Ascending aorta (tissue), 2 donors: Measurements from ENCODE around the gene MFN2. TPM values are rescaled to one million over a fixed set of nuclear protein-coding genes. Genes with fewer than 3 reads are reported as not detected.
"Not testable (repeated sequence)": the region's sequence is repeated elsewhere in the genome, so short reads cannot be mapped to it uniquely, and the experiment has no call there.

Experiments used
- DNase-seq, 2 donors: peaks; one replicate each; pipeline ENCODE4 v3.0.0-alpha.2; 2019; ENCODE audit warnings: low spot score in 2 of 2
- H3K27ac ChIP-seq, 2 donors: fragments of 200-600 bp; sonication (generic); one replicate each; pipeline ENCODE4 v1.5.1; 2016 to 2017; ENCODE audit warnings: mild to moderate bottlenecking in 1 of 2
- H3K27me3 ChIP-seq: fragments of 200-600 bp; sonication (generic); one replicate; pipeline ENCODE4 v1.5.1; 2017
- H3K36me3 ChIP-seq, 2 donors: fragments of 200-600 bp; sonication (generic); one replicate each; pipeline ENCODE4 v1.5.1; 2016
- H3K4me1 ChIP-seq, 2 donors: fragments of 200-600 bp; sonication (generic); one replicate each; pipeline ENCODE4 v1.5.1; 2016 to 2017; ENCODE audit warnings: mild to moderate bottlenecking in 1 of 2
- H3K4me3 ChIP-seq, 2 donors: fragments of 200-600 bp; sonication (generic); one replicate each; pipeline ENCODE4 v1.5.1; 2016 to 2017; ENCODE audit warnings: mild to moderate bottlenecking in 1 of 2
- H3K9me3 ChIP-seq, 2 donors: fragments of 200-600 bp; sonication (generic); one replicate each; pipeline ENCODE4 v1.5.1; 2016
- CTCF ChIP-seq, 3 experiments: fragments of 200-600 bp in 2 of 3; fragments of 450-650 bp in 1 of 3; sonication (generic) in 2 of 3; IDR thresholded peaks; one replicate each; pipeline ENCODE4 v1.5.1; 2016 to 2019; ENCODE audit warnings: antibody characterized with exemption in 3 of 3, mild to moderate bottlenecking in 1 of 3, moderate library complexity in 1 of 3
- intact Hi-C: fragments of 100-400 bp; cut with DNase I; formaldehyde crosslinking; loops from one replicate; pipeline ENCODE4 v1.15.1; 2023
- total RNA-seq: library from RNA; depleted of rRNA; stranded (reverse); fragments of >200 nt; gene quantifications from one replicate; pipeline ENCODE4 v1.1.0, GENCODE V29; 2016

Gene MFN2
- total RNA-seq, 1 donor from 2014 or later: 85.6 TPM

DNA sequence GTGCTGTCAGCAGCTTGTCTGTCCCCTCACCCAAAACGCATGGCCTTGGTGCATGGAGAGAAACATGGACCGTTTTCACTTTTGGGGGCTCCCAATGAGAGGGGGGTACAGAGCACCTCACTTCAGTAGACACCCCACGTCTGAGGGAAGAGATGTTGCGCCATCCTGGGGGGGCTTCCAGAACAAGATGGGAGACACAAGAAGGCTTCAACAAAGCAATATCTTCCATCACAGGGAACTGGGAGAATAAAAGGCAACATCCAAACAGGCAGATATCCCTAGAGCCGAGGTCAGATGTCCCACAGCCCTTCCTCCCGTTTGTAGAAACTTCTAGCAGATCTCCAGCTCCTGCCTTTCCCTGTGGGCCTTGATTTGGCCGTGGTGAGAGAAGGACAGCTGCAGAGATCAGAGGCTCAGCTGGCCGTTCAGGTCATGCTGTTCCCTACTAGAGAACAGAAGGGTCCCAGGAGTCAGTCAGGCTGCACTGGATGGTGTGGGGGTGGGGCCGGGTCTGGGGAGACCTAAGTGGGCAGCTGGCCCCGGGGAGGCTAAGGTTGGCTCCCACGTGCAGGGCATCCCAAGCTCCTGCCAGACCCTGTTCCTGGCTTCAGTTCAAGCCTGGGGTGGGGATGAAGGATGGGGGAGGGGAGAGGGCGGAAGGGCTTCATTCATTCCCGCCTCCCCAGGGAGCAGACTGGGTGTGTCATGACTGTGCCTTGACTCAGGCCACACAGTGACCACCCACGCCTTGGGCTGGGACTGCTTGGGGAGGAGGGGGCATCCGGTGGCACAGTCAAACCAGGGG is 41.3 kb upstream of the MFN2 start:
- H3K4me3 ChIP-seq: no peak overlapping the region
- H3K9me3 ChIP-seq: no peaks in the 10 kb centered on the region
- peaks cover 0 to 5% of the 10 kb centered on the region in 2 donors for H3K4me1 ChIP-seq
- H3K27ac ChIP-seq: peak overlapping the region in 1 of 2 donors; percentile 33
- intact Hi-C loops: no loop called here
- no peaks in the 10 kb centered on the region for H3K36me3 ChIP-seq
- no peak for DNase-seq
- H3K27me3 ChIP-seq: no peaks in the 10 kb centered on the region
- TF ChIP-seq CTCF (IDR thresholded peaks at IDR 0.05): no peak

DNA sequence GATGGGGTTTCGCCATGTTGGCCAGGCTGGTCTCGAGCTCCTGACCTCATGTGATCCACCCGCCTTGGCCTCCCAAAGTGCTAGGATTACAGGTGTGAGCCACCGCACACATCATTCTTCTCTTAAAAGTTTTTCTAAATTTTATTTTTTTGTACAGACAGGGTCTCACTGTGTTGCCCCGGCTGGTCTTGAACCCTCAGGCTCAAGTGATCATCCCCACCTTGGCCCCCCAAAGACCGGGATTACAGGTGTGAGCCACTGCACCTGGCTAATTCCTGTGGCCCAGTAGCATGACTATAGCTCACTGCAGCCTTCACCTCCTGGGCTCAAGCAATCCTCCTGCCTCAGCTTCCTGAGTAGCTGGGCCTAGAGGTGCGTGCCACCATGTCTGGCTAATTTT is 40.5 kb upstream of the MFN2 start:
- H3K36me3 ChIP-seq, intact Hi-C loops, DNase-seq, H3K27me3 ChIP-seq, H3K4me3 ChIP-seq, H3K9me3 ChIP-seq, H3K4me1 ChIP-seq, H3K27ac ChIP-seq: not testable (repeated sequence)

DNA sequence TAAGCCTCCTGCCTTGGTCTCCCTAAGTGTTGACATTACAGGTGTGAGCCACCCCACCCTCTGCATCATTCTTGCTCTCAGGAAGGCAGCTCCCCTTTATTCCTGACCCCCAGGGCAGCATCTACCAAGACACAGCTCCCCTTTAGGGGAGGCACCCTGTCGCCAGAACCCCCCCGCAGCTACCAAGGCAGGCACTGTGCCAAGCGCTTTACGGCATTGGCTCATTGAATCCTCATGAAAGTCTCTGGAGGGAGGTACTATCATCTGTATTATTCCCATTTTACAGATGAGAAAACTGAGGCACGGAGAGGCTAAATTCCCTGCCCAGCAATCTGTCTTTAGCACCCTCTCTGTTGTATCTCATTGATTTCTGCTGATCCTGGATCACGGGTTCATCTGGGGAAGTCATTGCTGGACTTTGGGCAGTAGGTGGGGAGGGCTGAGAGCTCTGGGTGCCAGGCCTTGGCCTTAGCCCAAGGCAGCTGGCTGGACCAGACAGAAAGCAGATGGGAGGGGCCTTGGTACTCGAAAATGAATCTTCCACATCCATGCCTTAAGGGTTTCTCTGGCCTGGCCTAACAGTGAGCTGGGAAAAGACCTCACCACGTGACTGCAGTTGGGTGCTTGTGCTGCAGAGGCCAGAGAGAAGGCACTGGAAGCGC is 39.9 kb upstream of the MFN2 start:
- intact Hi-C loops: no loop called here
- Histone ChIP-seq H3K9me3 (no peaks in the 10 kb centered on the region), H3K36me3 (peaks cover 0 to 4% of the 10 kb centered on the region in 2 donors), H3K4me3 (no peak overlapping the region), H3K4me1 (peaks cover 0 to 2% of the 10 kb centered on the region in 2 donors), H3K27me3 (no peaks in the 10 kb centered on the region), H3K27ac (no peak overlapping the region)
- no peak for DNase-seq
- no peak for TF ChIP-seq CTCF (IDR thresholded peaks at IDR 0.05)

GRCh38 chr1:11942280-11942679 is 38.0 kb upstream of the MFN2 start:
- H3K9me3 ChIP-seq: no peaks in the 10 kb centered on the region
- DNase-seq: no peak
- peaks cover 0 to 4% of the 10 kb centered on the region in 2 donors for H3K36me3 ChIP-seq
- intact Hi-C loops: no loop called here
- TF ChIP-seq CTCF (IDR thresholded peaks at IDR 0.05): no peak
- H3K27ac ChIP-seq: no peak overlapping the region
- H3K4me1 ChIP-seq: no peaks in the 10 kb centered on the region
- H3K27me3 ChIP-seq: no peaks in the 10 kb centered on the region
- H3K4me3 ChIP-seq: no peak overlapping the region

DNA sequence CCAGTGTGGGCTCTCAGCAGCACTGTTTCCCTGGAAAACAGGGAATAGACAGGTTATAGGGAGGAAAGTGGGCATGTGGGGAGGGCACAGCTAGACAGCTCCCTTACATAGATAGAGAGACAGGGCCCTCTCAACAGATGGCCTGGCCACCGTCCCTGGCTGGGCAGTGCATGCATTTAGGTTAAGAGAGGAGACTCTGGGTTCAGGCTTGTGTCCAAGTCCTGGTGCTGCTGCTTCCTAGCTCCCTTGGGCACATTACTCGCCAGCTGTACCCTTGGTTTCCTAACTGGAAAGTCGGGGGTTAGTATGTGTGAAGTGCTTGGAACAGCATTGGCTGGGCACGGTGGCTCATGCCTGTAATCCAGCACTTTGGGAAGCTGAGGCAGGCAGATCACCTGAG is 36.6 kb upstream of the MFN2 start:
- no peak overlapping the region for H3K4me3 ChIP-seq
- H3K36me3 ChIP-seq: peaks cover 2 to 4% of the 10 kb centered on the region in 2 donors
- no peaks in the 10 kb centered on the region for H3K27me3 ChIP-seq
- no peaks in the 10 kb centered on the region for H3K4me1 ChIP-seq
- no peak for TF ChIP-seq CTCF (IDR thresholded peaks at IDR 0.05)
- H3K27ac ChIP-seq: no peak overlapping the region
- no peak for DNase-seq
- no peaks in the 10 kb centered on the region for H3K9me3 ChIP-seq
- intact Hi-C loops: no loop called here

DNA sequence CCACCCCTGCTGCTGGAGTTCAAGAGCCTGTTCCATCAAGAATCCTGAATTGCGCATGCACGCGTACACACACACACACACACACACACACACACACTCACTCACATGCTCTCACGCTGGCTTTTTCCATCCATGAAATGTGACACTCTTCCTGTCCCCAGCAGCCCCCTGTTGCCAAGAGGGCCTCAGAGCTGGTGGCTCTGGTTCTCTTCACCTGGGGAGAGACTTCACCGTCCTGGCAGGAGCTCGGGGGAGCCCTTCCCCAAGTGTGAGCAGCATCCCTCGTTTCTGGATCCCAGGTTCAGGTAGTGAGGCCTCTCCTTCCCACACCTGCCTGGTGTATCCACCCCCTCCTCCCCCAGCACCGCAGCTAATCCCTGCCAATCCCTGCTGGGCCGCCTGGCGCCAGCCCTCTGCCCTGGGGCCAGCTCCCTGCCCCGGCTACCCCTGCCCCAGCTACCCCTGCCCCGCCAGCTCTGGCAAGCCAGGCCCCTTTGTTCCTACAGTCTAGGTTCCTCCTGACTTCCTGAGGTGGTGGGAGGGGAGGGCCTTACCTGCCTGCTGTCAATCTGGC is 35.8 kb upstream of the MFN2 start:
- peaks cover 4 to 5% of the 10 kb centered on the region in 2 donors for H3K36me3 ChIP-seq
- H3K4me1 ChIP-seq: no peaks in the 10 kb centered on the region
- DNase-seq: no peak
- no peaks in the 10 kb centered on the region for H3K9me3 ChIP-seq
- intact Hi-C loops: no loop called here
- no peak overlapping the region for H3K4me3 ChIP-seq
- H3K27me3 ChIP-seq: no peaks in the 10 kb centered on the region
- TF ChIP-seq CTCF (IDR thresholded peaks at IDR 0.05): no peak
- no peak overlapping the region for H3K27ac ChIP-seq
